Spleen (tissue), 11 donors: ENCODE results near the gene IL18BP. TPM values are rescaled to one million over a fixed set of nuclear protein-coding genes. Genes with fewer than 3 reads are reported as not detected.

Experiments used
- DNase-seq: peaks from one replicate; pipeline ENCODE4 v3.0.0-alpha.2; 2020
- H3K27ac ChIP-seq, 8 donors: fragments of 200-600 bp; sonication (generic) in 7 of 8; 1 replicate in 4 of 8; 2 replicates in 4 of 8; pipeline versions ENCODE4 v1.5.0 to v1.8.0; 2016 to 2021; ENCODE audit warnings: inconsistent platforms in 4 of 8, mild to moderate bottlenecking in 4 of 8, moderate library complexity in 1 of 8
- H3K27me3 ChIP-seq, 7 donors: fragments of 200-600 bp; sonication (generic) in 6 of 7; replicated peaks in 1 of 7; 1 replicate in 4 of 7; 2 replicates in 3 of 7; pipeline versions ENCODE4 v1.5.0 to v1.8.0; 2016 to 2021; ENCODE audit warnings: inconsistent platforms in 3 of 7, mild to moderate bottlenecking in 1 of 7
- H3K36me3 ChIP-seq, 6 donors: fragments of 200-600 bp; sonication (generic) in 5 of 6; 1 replicate in 4 of 6; 2 replicates in 2 of 6; pipeline versions ENCODE4 v1.5.0 to v1.8.0; 2016 to 2021; ENCODE audit warnings: inconsistent platforms in 2 of 6
- H3K4me1 ChIP-seq, 6 donors: fragments of 200-600 bp; sonication (generic) in 5 of 6; 1 replicate in 3 of 6; 2 replicates in 3 of 6; pipeline versions ENCODE4 v1.5.0 to v1.8.0; 2016 to 2021; ENCODE audit warnings: inconsistent platforms in 3 of 6
- H3K4me3 ChIP-seq, 8 donors: fragments of 200-600 bp; sonication (generic) in 7 of 8; 1 replicate in 4 of 8; 2 replicates in 4 of 8; pipeline versions ENCODE4 v1.5.0 to v1.8.0; 2016 to 2021; ENCODE audit warnings: inconsistent platforms in 4 of 8, mild to moderate bottlenecking in 4 of 8, moderate library complexity in 2 of 8
- H3K9me3 ChIP-seq, 8 donors: fragments of 200-600 bp; sonication (generic) in 7 of 8; 1 replicate in 4 of 8; 2 replicates in 4 of 8; pipeline versions ENCODE4 v1.5.0 to v1.8.0; 2016 to 2021; ENCODE audit warnings: inconsistent platforms in 4 of 8
- POLR2A ChIP-seq, 3 donors: fragments of 450-650 bp; IDR thresholded peaks; one replicate each; pipeline ENCODE4 v1.5.1; 2017; ENCODE audit warnings: antibody characterized with exemption in 3 of 3, mild to moderate bottlenecking in 1 of 3
- POLR2AphosphoS5 ChIP-seq, 3 donors: sonication (generic); formaldehyde crosslinking; IDR thresholded peaks; one replicate each; pipeline ENCODE4 v1.5.1; 2017; ENCODE audit warnings: antibody characterized with exemption in 3 of 3
- WGBS, 5 donors: extraction: QIAGEN DNeasy Blood & Tissue Kit in 3 of 5; methylation state at CpG; one replicate each; pipeline versions ENCODE4 v1.1.5 to v1.1.7; 2013 to 2018; 5-methylcytosine and 5-hydroxymethylcytosine counted together
- intact Hi-C: fragments of 100-400 bp; cut with DNase I; formaldehyde crosslinking; loops from one replicate; pipeline ENCODE4 v1.15.0; 2023; ENCODE audit warnings: low total_unique reads
- polyA plus RNA-seq, 3 donors: library from polyadenylated mRNA; stranded (reverse); fragments of 200-250 nt; gene quantifications; one replicate each; pipeline ENCODE4 v1.2.1, GENCODE V29; 2013
- total RNA-seq, 7 donors: library from RNA; depleted of rRNA in 3 of 7; stranded (reverse); fragments of >200 nt in 3 of 7; fragmentation: NEBNext Ultra II Directional in 4 of 7; extraction: Animal tissue kit (Norgen Biotek cat#: 25700) in 4 of 7; gene quantifications; one replicate each; pipeline versions ENCODE4 v1.1.0 to v1.2.1, GENCODE V29; 2016 to 2021
- TF ChIP-seq, protein P1 (sequence below), 11 experiments: fragments of 200-600 bp in 7 of 11; fragments of 450-650 bp in 4 of 11; sonication (generic) in 4 of 11; IDR thresholded peaks in 8 of 11; conservative IDR thresholded peaks in 3 of 11; 1 replicate in 7 of 11; 2 replicates in 4 of 11; pipeline versions ENCODE4 v1.4.0 to v1.8.0; 2016 to 2021; ENCODE audit warnings: antibody characterized with exemption in 11 of 11, inconsistent platforms in 4 of 11, mild to moderate bottlenecking in 1 of 11
- donor health status: healthy with polysubstance abuse.
- donor health status: DM: no; HTN: no; CAD: no; lungs with moderate emphysema.
- donor health status: DM: no; HTN: no; CAD: no.
- donor health status: Bipolar disorder and iron deficiency.
- donor health status: healthy.
- donor health status: DM: no; HTN: no; CAD: no.
- donor health status: DM: yes; HTN: yes; CAD: no.

The IL18BP gene
- total and polyA plus RNA-seq, 10 donors = 13.8 to 84.2 (median 46.7) TPM

GRCh38 chr11:71955898-71956456 lies 42.7 kb upstream of the IL18BP start:
- DNase-seq = no peak
- Histone ChIP-seq H3K4me3 (no peak overlapping the region), H3K27ac (no peak overlapping the region), H3K27me3 (no peaks in the 10 kb centered on the region), H3K36me3 (peaks cover 0 to 17% (median 10%) of the 10 kb centered on the region in 6 donors), H3K4me1 (no peaks in the 10 kb centered on the region), H3K9me3 (no peaks in the 10 kb centered on the region)
- WGBS, 5 donors = 47 to 54% (median 51%) methylated on average over 3 of the region's 3 CpGs
- TF ChIP-seq POLR2AphosphoS5 (IDR thresholded peaks at IDR 0.05) (no peak), POLR2A (IDR thresholded peaks at IDR 0.05) (no peak)
- TF ChIP-seq, protein P1, sequence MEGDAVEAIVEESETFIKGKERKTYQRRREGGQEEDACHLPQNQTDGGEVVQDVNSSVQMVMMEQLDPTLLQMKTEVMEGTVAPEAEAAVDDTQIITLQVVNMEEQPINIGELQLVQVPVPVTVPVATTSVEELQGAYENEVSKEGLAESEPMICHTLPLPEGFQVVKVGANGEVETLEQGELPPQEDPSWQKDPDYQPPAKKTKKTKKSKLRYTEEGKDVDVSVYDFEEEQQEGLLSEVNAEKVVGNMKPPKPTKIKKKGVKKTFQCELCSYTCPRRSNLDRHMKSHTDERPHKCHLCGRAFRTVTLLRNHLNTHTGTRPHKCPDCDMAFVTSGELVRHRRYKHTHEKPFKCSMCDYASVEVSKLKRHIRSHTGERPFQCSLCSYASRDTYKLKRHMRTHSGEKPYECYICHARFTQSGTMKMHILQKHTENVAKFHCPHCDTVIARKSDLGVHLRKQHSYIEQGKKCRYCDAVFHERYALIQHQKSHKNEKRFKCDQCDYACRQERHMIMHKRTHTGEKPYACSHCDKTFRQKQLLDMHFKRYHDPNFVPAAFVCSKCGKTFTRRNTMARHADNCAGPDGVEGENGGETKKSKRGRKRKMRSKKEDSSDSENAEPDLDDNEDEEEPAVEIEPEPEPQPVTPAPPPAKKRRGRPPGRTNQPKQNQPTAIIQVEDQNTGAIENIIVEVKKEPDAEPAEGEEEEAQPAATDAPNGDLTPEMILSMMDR (IDR thresholded peaks at IDR 0.05 in 8 of 11, conservative IDR thresholded peaks at IDR 0.05 in 3 of 11) = no peak
- intact Hi-C loops = no loop called here

GRCh38 chr11:71962428-71963038 lies 36.2 kb upstream of the IL18BP start:
- peak overlapping the region in 1 of 8 donors; percentile 8 for H3K4me3 ChIP-seq
- WGBS, 5 donors = 14 to 31% (median 25%) methylated on average over 2 of the region's 2 CpGs
- H3K27ac ChIP-seq = peak overlapping the region in 5 of 8 donors; percentile 16 to 67 (median 35)
- peaks cover 0 to 5% (median 0%) of the 10 kb centered on the region in 8 donors for H3K9me3 ChIP-seq
- intact Hi-C loops = no loop called here
- H3K27me3 ChIP-seq = no peaks in the 10 kb centered on the region
- H3K4me1 ChIP-seq = peaks cover 3 to 14% (median 11%) of the 10 kb centered on the region in 6 donors
- TF ChIP-seq, protein P1 (IDR thresholded peaks at IDR 0.05 in 8 of 11, conservative IDR thresholded peaks at IDR 0.05 in 3 of 11) = no peak
- no peak for TF ChIP-seq POLR2A (IDR thresholded peaks at IDR 0.05)
- no peak for TF ChIP-seq POLR2AphosphoS5 (IDR thresholded peaks at IDR 0.05)
- H3K36me3 ChIP-seq = peaks cover 0 to 72% (median 33%) of the 10 kb centered on the region in 6 donors
- no peak for DNase-seq

DNA sequence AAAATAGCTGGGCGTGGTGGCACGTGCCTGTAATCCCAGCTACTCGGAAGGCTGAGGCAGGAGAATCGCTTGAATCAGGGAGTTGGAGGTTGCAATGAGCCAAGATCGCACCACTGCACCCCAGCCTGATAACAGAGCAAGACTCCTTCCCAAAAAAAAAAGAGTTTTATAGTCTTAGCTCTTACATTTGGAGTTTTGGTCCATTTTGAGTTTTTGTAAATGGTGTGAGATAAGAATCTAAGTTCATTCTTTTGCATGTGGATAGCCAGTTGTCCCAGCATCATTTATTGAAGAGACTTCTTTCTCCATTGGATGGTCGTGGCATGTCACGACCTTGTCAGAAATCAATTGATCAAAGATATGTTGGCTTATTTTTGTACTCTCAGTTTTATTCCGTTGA lies 35.2 kb upstream of the IL18BP start:
- intact Hi-C loops = no loop called here
- Histone ChIP-seq H3K27me3 (no peaks in the 10 kb centered on the region), H3K4me3 (no peak overlapping the region), H3K36me3 (peaks cover 0 to 81% (median 34%) of the 10 kb centered on the region in 6 donors), H3K9me3 (peaks cover 0 to 5% (median 0%) of the 10 kb centered on the region in 8 donors), H3K4me1 (peaks cover 3 to 14% (median 11%) of the 10 kb centered on the region in 6 donors), H3K27ac (no peak overlapping the region)
- TF ChIP-seq POLR2AphosphoS5 (IDR thresholded peaks at IDR 0.05) = no peak
- TF ChIP-seq, protein P1 (IDR thresholded peaks at IDR 0.05 in 8 of 11, conservative IDR thresholded peaks at IDR 0.05 in 3 of 11) = no peak
- no peak for TF ChIP-seq POLR2A (IDR thresholded peaks at IDR 0.05)
- no peak for DNase-seq
- WGBS, 5 donors = 94 to 99% (median 96%) methylated on average over 8 of the region's 8 CpGs

GRCh38 chr11:71964641-71965040 lies 34.1 kb upstream of the IL18BP start:
- TF ChIP-seq, protein P1 (IDR thresholded peaks at IDR 0.05 in 8 of 11, conservative IDR thresholded peaks at IDR 0.05 in 3 of 11) = no peak
- TF ChIP-seq POLR2AphosphoS5 (IDR thresholded peaks at IDR 0.05) = no peak
- TF ChIP-seq POLR2A (IDR thresholded peaks at IDR 0.05) = no peak
- no peak for DNase-seq
- Histone ChIP-seq H3K36me3 (peaks cover 0 to 85% (median 35%) of the 10 kb centered on the region in 6 donors), H3K4me3 (no peak overlapping the region), H3K27me3 (no peaks in the 10 kb centered on the region), H3K4me1 (peaks cover 3 to 14% (median 11%) of the 10 kb centered on the region in 6 donors), H3K27ac (no peak overlapping the region), H3K9me3 (peaks cover 0 to 5% (median 0%) of the 10 kb centered on the region in 8 donors)
- intact Hi-C loops = no loop called here
- WGBS, 5 donors = 95 to 100% (median 97%) methylated on average over 4 of the region's 4 CpGs
